ENCODE measurements around the gene NKIRAS1. TPM values are rescaled to one million over a fixed set of nuclear protein-coding genes. Genes with fewer than 3 reads are reported as not detected.

The NKIRAS1 gene
- total RNA-seq, 1 experiment from 2014 or later = 12.0 TPM

GRCh38 chr3:23904545-23904944 lies 12.2 kb downstream of the NKIRAS1 start:
- H3K27ac ChIP-seq (ENCODE audit: low read depth, low read length) = no peak overlapping the region
- intact Hi-C loops (cut with micrococcal nuclease) = no loop called here
- H3K27me3 ChIP-seq (ENCODE audit: insufficient read depth, low read length) = no peaks in the 10 kb centered on the region
- H3K9me2 ChIP-seq (ENCODE audit: insufficient read depth) = no peaks in the 10 kb centered on the region
- peaks cover 12% of the 10 kb centered on the region; the same call in 1 of the 2 replicates for H3K79me2 ChIP-seq (ENCODE audit: insufficient read depth, low read length)
- no peak for DNase-seq (ENCODE audit: low read depth, low spot score)
- CTCF ChIA-PET = no interaction called here
- no peak for ATAC-seq
- no peak overlapping the region for H3K9ac ChIP-seq (ENCODE audit: low read length)
- no peak overlapping the region for H2AFZ ChIP-seq (ENCODE audit: low read depth, low read length, poor library complexity, severe bottlenecking)
- H3K4me3 ChIP-seq (replicated peaks in 1 of 2; ENCODE audit: low read depth in 1 of 2, low read length in 2 of 2) = no peak overlapping the region
- peaks cover 10 to 21% of the 10 kb centered on the region in 2 experiments; a peak in 3 of 4 replicates for H3K36me3 ChIP-seq (ENCODE audit: control insufficient read depth in 1 of 2, insufficient read depth in 2 of 2, low read length in 2 of 2)
- no peaks in the 10 kb centered on the region for H3K4me1 ChIP-seq (ENCODE audit: control insufficient read depth in 1 of 2, insufficient read depth in 2 of 2, low read length in 2 of 2)
- no peaks in the 10 kb centered on the region for H3K9me3 ChIP-seq (ENCODE audit: control insufficient read depth in 1 of 2, insufficient read depth in 1 of 2, low read depth in 1 of 2, low read length in 2 of 2)
- RAD21 ChIA-PET (ENCODE audit: low non-redundant PET in 1 of 2, low total read pairs in 2 of 2, uncharacterized antibody in 2 of 2, unreplicated experiment in 2 of 2) = no interaction called here
- TF ChIP-seq CEBPB (IDR thresholded peaks at IDR 0.05; ENCODE audit: low read depth) (no peak), MAX (IDR thresholded peaks at IDR 0.05) (no peak), SP1 (IDR thresholded peaks at IDR 0.05; ENCODE audit: low read depth) (no peak), POLR2A (IDR thresholded peaks at IDR 0.05; ENCODE audit: borderline replicate concordance, extremely low read depth, insufficient read depth, insufficient read length) (no peak), EZH2phosphoT487 (IDR thresholded peaks at IDR 0.05; ENCODE audit: borderline replicate concordance) (no peak), ZBTB33 (IDR thresholded peaks at IDR 0.05; ENCODE audit: extremely low read depth, insufficient replicate concordance, low read length) (no peak), EGR1 (IDR thresholded peaks at IDR 0.05; ENCODE audit: low read depth) (no peak)
- H3K4me2 ChIP-seq (ENCODE audit: low read length) = no peak overlapping the region
- no peaks in the 10 kb centered on the region for H4K20me1 ChIP-seq (ENCODE audit: insufficient read depth)
- POLR2A ChIA-PET = interaction anchor here (1.0 kb wide), 1 partner anchor 12 kb away, joined by 3 read pairs; the partner anchor contains the start of genes NKIRAS1 and RPL15
- BruUV-seq (replicated peaks) = no TSS peak

GRCh38 chr3:23900744-23901143 lies 16.0 kb downstream of the NKIRAS1 start:
- Histone ChIP-seq H3K36me3 (ENCODE audit: control insufficient read depth in 1 of 2, insufficient read depth in 2 of 2, low read length in 2 of 2) (peaks cover 17 to 31% of the 10 kb centered on the region in 2 experiments; a peak in 3 of 4 replicates), H3K27me3 (ENCODE audit: insufficient read depth, low read length) (no peaks in the 10 kb centered on the region), H3K4me2 (ENCODE audit: low read length) (no peak overlapping the region), H3K79me2 (ENCODE audit: insufficient read depth, low read length) (peaks cover 24% of the 10 kb centered on the region), H3K4me1 (ENCODE audit: control insufficient read depth in 1 of 2, insufficient read depth in 2 of 2, low read length in 2 of 2) (no peaks in the 10 kb centered on the region), H3K9ac (ENCODE audit: low read length) (no peak overlapping the region), H3K9me3 (ENCODE audit: control insufficient read depth in 1 of 2, insufficient read depth in 1 of 2, low read depth in 1 of 2, low read length in 2 of 2) (no peaks in the 10 kb centered on the region), H3K9me2 (ENCODE audit: insufficient read depth) (no peaks in the 10 kb centered on the region), H4K20me1 (ENCODE audit: insufficient read depth) (no peaks in the 10 kb centered on the region), H3K27ac (ENCODE audit: low read depth, low read length) (no peak overlapping the region), H2AFZ (ENCODE audit: low read depth, low read length, poor library complexity, severe bottlenecking) (no peak overlapping the region), H3K4me3 (replicated peaks in 1 of 2; ENCODE audit: low read depth in 1 of 2, low read length in 2 of 2) (no peak overlapping the region)
- ChIA-PET POLR2A (interaction anchor here (0.5 kb wide), 1 partner anchor 736 kb away, joined by 4 read pairs; no protein-coding TSS in a partner anchor), CTCF (no interaction called here), RAD21 (ENCODE audit: low non-redundant PET in 1 of 2, low total read pairs in 2 of 2, uncharacterized antibody in 2 of 2, unreplicated experiment in 2 of 2) (no interaction called here)
- no peak for DNase-seq (ENCODE audit: low read depth, low spot score)
- no peak for ATAC-seq
- intact Hi-C loops (cut with micrococcal nuclease) = no loop called here
- BruUV-seq (replicated peaks) = no TSS peak
- no peak for TF ChIP-seq ATF3 (IDR thresholded peaks at IDR 0.05)
- no peak for TF ChIP-seq FOSL1 (IDR thresholded peaks at IDR 0.05; ENCODE audit: low read depth)
- TF ChIP-seq RAD21 (IDR thresholded peaks at IDR 0.05; ENCODE audit: low read depth) = no peak
- no peak for TF ChIP-seq CEBPB (IDR thresholded peaks at IDR 0.05; ENCODE audit: low read depth)
- no peak for TF ChIP-seq POLR2AphosphoS5 (IDR thresholded peaks at IDR 0.05; ENCODE audit: low read depth, low read length)
- TF ChIP-seq YY1 (IDR thresholded peaks at IDR 0.05; ENCODE audit: extremely low read depth, insufficient replicate concordance, low read depth, low read length) = no peak
- TF ChIP-seq ZBTB33 (IDR thresholded peaks at IDR 0.05; ENCODE audit: extremely low read depth, insufficient replicate concordance, low read length) = no peak
- TF ChIP-seq SIN3A (IDR thresholded peaks at IDR 0.05; ENCODE audit: low read depth) = no peak
- TF ChIP-seq SRF (IDR thresholded peaks at IDR 0.05; ENCODE audit: low read depth) = no peak
- no peak for TF ChIP-seq ELF1 (IDR thresholded peaks at IDR 0.05; ENCODE audit: borderline replicate concordance, low read depth)
- TF ChIP-seq EZH2phosphoT487 (IDR thresholded peaks at IDR 0.05; ENCODE audit: borderline replicate concordance) = no peak
- no peak for TF ChIP-seq TCF7L2 (IDR thresholded peaks at IDR 0.05; ENCODE audit: borderline replicate concordance, extremely low read depth, insufficient read depth, insufficient read length)
- no peak for TF ChIP-seq SP1 (IDR thresholded peaks at IDR 0.05; ENCODE audit: low read depth)
- no peak for TF ChIP-seq EZH2 (IDR thresholded peaks at IDR 0.05)
- no peak for TF ChIP-seq ZFX (IDR thresholded peaks at IDR 0.05)

Measured in HCT116 (cell line).